ENCODE data around the gene USF3. TPM values are rescaled to one million over a fixed set of nuclear protein-coding genes. Genes with fewer than 3 reads are reported as not detected.

The USF3 gene
- total RNA-seq, 1 experiment from 2014 or later, result 13.5 TPM

DNA sequence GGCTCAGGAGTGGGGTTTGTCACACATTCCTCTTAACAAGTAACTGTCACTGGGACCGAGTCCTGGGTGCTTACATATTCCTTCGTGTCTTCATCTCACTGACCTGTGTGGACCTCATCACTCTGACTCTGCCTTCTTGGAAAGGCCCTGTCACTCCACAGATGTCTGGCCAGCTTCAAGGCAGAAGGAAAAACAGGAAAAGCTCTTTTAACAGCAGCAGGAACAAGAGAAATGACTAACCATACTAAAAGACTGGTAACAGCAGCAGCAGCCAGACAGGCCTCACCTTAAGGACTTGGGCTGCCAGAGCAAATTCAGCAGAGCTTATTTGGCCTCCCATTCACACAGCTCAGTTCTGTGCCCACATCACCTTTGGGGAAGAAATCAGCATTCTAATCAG is 68.1 kb downstream of the USF3 start:
- no TSS peak for BruUV-seq (replicated peaks)
- TF ChIP-seq, protein P1, sequence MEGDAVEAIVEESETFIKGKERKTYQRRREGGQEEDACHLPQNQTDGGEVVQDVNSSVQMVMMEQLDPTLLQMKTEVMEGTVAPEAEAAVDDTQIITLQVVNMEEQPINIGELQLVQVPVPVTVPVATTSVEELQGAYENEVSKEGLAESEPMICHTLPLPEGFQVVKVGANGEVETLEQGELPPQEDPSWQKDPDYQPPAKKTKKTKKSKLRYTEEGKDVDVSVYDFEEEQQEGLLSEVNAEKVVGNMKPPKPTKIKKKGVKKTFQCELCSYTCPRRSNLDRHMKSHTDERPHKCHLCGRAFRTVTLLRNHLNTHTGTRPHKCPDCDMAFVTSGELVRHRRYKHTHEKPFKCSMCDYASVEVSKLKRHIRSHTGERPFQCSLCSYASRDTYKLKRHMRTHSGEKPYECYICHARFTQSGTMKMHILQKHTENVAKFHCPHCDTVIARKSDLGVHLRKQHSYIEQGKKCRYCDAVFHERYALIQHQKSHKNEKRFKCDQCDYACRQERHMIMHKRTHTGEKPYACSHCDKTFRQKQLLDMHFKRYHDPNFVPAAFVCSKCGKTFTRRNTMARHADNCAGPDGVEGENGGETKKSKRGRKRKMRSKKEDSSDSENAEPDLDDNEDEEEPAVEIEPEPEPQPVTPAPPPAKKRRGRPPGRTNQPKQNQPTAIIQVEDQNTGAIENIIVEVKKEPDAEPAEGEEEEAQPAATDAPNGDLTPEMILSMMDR (IDR thresholded peaks at IDR 0.05 in 2 of 3, conservative IDR thresholded peaks at IDR 0.05 in 1 of 3; ENCODE audit: borderline replicate concordance in 1 of 3, insufficient read depth in 1 of 3, low read depth in 2 of 3, low read length in 2 of 3), result no peak
- TF ChIP-seq POLR2AphosphoS5 (IDR thresholded peaks at IDR 0.05; ENCODE audit: low read depth, low read length) (no peak), SP1 (IDR thresholded peaks at IDR 0.05; ENCODE audit: low read depth) (no peak), JUND (IDR thresholded peaks at IDR 0.05) (no peak), POLR2A (IDR thresholded peaks at IDR 0.05; ENCODE audit: borderline replicate concordance, extremely low read depth, insufficient read depth, insufficient read length) (no peak), ZFX (IDR thresholded peaks at IDR 0.05) (no peak)
- TF ChIP-seq, protein P2, sequence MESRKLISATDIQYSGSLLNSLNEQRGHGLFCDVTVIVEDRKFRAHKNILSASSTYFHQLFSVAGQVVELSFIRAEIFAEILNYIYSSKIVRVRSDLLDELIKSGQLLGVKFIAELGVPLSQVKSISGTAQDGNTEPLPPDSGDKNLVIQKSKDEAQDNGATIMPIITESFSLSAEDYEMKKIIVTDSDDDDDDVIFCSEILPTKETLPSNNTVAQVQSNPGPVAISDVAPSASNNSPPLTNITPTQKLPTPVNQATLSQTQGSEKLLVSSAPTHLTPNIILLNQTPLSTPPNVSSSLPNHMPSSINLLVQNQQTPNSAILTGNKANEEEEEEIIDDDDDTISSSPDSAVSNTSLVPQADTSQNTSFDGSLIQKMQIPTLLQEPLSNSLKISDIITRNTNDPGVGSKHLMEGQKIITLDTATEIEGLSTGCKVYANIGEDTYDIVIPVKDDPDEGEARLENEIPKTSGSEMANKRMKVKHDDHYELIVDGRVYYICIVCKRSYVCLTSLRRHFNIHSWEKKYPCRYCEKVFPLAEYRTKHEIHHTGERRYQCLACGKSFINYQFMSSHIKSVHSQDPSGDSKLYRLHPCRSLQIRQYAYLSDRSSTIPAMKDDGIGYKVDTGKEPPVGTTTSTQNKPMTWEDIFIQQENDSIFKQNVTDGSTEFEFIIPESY (IDR thresholded peaks at IDR 0.05; ENCODE audit: extremely low read depth, insufficient replicate concordance, low read length), result no peak
- TF ChIP-seq, protein P3, sequence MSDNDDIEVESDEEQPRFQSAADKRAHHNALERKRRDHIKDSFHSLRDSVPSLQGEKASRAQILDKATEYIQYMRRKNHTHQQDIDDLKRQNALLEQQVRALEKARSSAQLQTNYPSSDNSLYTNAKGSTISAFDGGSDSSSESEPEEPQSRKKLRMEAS (IDR thresholded peaks at IDR 0.05), result no peak
- intact Hi-C loops (cut with micrococcal nuclease), result loop anchor here (5.0 to 10.0 kb wide), 3 partner anchors 334 to 984 kb away; partner anchors contain the start of gene CCDC80
- Histone ChIP-seq H3K9me3 (ENCODE audit: control insufficient read depth in 1 of 2, insufficient read depth in 1 of 2, low read depth in 1 of 2, low read length in 2 of 2) (no peaks in the 10 kb centered on the region), H3K36me3 (ENCODE audit: control insufficient read depth in 1 of 2, insufficient read depth in 2 of 2, low read length in 2 of 2) (no peaks in the 10 kb centered on the region), H3K4me2 (ENCODE audit: low read length) (no peak overlapping the region), H3K27ac (ENCODE audit: low read depth, low read length) (no peak overlapping the region), H4K20me1 (ENCODE audit: insufficient read depth) (no peaks in the 10 kb centered on the region), H3K4me3 (replicated peaks in 1 of 2; ENCODE audit: low read depth in 1 of 2, low read length in 2 of 2) (no peak overlapping the region), H3K9ac (ENCODE audit: low read length) (no peak overlapping the region), H3K4me1 (ENCODE audit: control insufficient read depth in 1 of 2, insufficient read depth in 2 of 2, low read length in 2 of 2) (peaks cover 0 to 9% of the 10 kb centered on the region in 2 experiments; a peak in 1 of 4 replicates), H2AFZ (ENCODE audit: low read depth, low read length, poor library complexity, severe bottlenecking) (no peak overlapping the region), H3K9me2 (ENCODE audit: insufficient read depth) (no peaks in the 10 kb centered on the region), H3K27me3 (ENCODE audit: insufficient read depth, low read length) (no peaks in the 10 kb centered on the region), H3K79me2 (ENCODE audit: insufficient read depth, low read length) (no peaks in the 10 kb centered on the region)
- DNase-seq (ENCODE audit: low read depth, low spot score), result no peak
- CTCF ChIA-PET, result no interaction called here
- no peak for ATAC-seq
- RAD21 ChIA-PET (ENCODE audit: low non-redundant PET in 1 of 2, low total read pairs in 2 of 2, uncharacterized antibody in 2 of 2, unreplicated experiment in 2 of 2), result no interaction called here
- POLR2A ChIA-PET, result no interaction called here
